GM21526 (cell line): Measurements from ENCODE around the gene RBM33.
"Not testable (repeated sequence)": the region's sequence is repeated elsewhere in the genome, so short reads cannot be mapped to it uniquely, and the experiment has no call there.

Experiments used
- ATAC-seq: cut with Tn5 transposase; IDR thresholded peaks from one replicate; pipeline ENCODE4 v1.9.1; 2021; ENCODE audit warnings: moderate library complexity; ENCODE audit not compliant: unreplicated experiment, low FRiP score

The RBM33 gene, protein sequence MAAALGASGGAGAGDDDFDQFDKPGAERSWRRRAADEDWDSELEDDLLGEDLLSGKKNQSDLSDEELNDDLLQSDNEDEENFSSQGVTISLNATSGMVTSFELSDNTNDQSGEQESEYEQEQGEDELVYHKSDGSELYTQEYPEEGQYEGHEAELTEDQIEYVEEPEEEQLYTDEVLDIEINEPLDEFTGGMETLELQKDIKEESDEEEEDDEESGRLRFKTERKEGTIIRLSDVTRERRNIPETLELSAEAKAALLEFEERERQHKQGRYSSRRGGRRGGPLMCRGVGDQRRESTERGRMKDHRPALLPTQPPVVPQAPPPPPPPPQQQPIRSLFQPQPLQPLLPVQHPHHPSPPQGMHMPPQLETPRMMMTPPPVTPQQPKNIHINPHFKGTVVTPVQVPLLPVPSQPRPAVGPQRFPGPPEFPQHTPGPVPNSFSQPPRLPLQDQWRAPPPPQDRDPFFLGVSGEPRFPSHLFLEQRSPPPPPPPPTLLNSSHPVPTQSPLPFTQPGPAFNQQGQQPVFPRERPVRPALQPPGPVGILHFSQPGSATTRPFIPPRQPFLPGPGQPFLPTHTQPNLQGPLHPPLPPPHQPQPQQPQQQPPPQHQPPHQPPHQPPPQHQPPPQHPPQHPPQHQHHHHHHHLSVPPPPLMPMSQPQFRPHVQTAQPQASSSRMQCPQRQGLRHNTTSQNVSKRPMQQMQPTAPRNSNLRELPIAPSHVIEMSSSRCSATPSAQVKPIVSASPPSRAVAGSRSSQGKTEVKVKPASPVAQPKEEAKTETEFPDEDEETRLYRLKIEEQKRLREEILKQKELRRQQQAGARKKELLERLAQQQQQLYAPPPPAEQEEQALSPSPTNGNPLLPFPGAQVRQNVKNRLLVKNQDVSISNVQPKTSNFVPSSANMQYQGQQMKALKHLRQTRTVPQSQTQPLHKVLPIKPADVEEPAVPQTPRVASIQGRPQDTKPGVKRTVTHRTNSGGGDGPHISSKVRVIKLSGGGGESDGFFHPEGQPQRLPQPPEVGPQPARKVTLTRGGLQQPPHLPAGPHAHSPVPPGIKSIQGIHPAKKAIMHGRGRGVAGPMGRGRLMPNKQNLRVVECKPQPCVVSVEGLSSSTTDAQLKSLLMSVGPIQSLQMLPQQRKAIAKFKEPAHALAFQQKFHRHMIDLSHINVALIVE

DNA sequence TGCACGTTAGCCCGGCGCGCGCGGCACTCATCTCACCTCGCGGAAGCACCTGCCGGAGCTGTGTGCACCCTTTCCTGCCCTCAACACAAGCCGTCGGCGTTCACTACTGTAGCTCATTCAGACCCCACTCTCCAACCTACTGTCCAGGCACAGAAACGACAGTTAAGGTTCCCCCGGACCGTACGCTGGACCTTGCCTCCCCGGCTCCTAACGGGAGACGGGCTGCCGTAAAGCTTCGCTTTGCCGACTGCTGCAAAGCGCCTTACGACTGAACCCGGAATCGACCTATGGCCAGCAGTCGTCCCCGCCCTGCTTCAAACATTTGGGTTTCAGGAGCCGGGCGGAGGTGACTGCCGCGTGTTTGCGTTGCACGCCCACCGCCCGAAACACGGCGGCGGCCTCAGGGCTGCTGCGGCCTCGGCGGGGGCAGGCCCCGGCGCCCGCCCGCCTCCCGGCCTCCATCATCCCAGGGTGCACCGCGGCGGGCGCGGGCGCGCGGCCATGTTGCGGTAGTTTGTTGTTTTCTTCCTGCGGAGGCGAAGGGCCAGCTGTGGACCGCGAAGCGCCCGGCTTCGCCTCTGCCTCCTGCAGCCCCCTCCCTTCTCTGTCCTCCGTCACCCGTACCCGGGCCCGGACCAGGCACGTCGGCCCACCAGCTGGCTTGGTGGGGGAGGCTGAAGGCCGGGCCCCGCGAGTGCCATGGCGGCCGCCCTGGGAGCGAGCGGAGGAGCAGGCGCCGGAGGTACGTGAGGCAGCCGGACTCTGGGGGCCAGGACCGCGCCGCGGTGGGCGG lies at the start of gene RBM33:
TSS of gene RBM33 (plus strand) at position 484 of the 793 bp plus-strand sequence. CDS start at position 700, 216 bp downstream.
- ATAC-seq, result peak; percentile 74

DNA sequence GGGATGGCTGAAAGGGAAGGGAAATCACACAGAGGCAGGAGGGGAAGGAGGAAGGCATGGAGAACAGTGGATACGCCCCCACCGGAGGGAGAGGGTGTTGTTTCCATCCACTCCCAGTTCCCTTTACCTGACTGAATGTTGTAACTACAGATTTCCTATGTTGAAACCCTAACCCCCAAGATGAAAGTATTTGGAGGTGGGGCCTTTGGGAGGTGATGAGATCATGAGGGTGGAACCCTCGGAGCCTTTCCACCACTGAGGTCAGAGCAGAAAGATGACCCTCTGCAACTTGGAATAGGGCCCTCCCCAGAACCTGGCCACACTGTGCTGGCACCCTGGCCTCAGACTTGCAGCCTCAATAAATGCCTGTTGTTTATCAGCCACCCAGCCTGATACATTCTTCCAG lies 49.5 kb upstream of the RBM33 start:
- no peak for ATAC-seq

DNA sequence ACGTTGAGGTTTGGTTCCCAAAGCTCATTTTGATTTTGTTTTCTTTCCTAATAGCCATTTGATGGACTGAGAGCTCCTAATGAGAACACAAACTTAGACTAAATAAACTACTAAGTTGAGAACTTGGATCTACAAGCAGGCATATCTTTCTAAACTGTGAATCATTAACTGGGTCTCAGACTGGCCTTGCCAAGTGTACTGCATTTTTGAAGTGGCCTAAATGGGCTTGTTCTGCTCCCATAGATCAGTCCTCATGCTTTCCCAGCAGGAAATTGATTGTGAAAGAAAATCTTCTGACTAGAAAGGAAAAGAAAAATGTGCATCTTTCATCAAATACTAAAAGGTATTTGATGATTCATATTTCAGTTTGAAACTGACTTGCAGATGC lies 46.7 kb upstream of the RBM33 start:
- ATAC-seq, result no peak

DNA sequence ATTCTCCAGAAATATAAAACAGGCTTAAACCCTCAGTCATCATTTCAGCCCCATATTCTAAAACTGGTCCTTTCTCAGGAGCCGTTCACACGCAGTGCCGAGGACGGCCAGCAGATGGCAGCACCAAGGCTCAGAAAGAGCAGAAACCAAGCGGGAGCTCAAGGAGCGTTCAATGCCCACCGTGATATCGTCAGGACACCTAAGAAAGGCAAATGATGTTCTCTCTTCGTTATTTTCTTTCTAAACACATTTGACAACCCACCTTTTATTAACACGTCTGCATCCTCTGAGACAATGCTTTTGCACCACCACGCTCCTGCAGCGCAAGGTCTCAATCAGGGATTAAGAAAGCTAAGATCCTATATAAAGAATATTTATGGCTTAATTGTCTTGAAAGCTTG lies 45.7 kb upstream of the RBM33 start:
- peak; percentile 79 for ATAC-seq

DNA sequence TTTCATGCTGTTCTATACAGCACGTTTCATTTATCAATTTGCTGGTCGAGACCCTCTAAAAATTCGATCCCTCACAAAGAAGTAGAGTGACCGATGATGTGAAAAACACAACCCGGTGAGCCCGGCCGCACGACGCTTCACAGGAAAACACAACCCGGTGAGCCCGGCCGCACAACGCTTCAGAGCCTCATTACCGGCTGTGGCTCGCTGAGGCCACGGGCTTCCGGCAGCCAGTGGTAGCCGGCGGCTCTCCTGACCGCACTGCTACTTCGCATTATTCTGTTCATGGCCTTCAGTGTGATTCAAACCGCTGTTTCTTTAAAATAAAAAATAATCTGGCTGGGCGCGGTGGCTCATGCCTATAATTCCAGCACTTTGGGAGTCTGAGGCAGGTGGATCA lies 42.3 kb upstream of the RBM33 start:
- no peak for ATAC-seq

DNA sequence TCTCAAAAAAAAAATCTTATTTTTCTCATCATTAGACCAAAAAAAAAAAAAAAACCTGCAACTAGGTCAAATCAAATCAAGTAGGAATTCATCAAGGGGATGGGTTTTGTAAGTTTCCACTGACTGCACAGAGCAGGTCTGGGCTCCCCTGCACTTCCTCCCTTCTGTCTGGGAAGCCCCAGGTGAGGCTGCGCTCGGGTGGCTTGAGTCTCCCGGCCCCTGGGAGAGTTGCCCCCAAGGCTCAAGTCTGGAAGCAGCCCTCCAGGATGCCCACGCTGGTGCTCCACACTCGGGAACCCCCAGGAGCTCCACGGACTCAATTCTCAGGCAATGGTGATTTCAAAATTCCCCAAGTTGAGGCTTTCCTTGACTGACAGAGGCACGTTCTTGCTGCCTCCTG lies 41.7 kb upstream of the RBM33 start:
- ATAC-seq, result no peak

DNA sequence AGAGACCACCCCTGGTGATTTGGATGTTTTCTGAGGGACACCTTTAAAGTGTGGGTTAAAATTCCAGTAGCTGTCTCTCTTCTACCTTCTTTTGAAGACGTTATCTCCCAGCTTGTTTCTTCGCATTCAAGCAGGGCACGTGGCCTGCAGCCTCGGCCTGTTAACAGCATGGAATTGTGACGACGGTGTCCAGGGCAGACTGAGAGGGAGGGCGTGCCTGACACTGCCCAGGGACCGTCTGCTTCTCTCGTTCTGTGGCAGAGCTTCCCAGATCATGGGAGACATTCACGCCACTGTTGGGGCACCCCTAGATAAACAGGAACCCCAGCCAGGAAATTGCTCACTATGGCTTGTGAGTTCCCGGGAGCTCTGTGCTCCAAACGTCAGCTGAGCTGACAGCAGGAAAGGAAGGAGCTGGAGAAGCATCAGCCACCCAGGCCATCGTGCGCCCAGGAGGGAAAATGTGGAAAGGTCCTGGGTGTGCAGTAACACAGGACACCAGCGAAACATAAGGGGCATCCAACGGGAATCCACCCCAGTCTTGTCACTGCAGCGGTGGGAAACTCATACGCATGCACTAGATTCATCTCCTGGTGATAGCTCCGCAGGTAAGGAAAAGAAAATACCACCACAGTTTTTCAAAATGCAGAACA lies 41.1 kb upstream of the RBM33 start:
- no peak for ATAC-seq

DNA sequence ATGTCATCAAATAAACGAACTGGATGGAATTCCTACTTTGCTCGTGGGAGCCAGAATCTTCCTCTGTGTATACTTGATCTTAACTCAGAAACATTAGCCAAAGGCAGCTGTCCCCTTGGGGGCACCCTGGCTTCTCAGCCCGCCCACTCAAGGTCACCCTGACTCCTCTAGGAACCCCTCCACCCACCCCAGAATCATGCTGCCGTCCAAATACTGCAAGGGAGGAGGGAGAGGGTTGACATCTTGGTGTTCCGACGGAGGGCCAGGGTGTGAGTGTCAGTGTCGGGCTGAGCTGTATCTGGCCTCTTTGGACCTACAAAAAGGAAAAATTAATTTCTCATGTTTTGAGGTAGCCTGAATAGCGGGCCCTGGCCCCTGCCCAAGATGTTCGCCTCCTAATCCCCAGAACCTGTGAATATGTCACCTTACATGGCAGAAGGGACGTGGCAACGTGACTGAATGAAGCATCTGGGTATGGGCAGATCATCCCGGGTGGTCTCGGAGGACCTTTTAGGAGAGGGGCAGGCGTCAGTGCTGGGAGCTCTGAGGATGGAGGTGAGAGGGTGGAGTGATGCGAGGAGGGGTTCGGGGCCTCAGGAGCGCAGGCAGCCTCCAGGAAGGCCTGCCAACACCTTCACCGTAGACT lies 40.5 kb upstream of the RBM33 start:
- ATAC-seq, result no peak

DNA sequence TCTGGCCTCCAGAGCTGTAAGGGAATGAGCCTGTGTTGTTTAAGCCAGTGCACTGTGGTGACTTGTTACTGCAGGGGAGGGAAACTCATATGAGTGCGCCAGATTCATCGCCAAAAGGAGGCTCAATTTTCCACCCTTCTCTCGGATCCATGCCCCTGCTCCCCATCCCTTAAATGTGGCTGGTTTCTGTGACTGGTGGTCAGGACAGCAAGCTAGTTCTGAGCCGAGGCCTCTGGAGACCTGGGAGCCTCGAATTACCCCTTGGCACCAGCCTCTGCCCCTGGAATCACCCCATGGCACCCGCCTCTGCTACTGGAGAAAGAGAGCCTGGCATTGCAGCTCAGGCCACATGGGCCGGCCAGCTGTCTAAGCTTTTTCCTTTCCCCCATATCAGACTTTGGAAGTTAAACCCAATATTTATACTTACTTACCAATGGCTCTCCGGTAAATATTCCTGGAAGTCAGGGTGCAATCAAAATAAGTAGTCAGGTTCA lies 39.9 kb upstream of the RBM33 start:
- no peak for ATAC-seq

DNA sequence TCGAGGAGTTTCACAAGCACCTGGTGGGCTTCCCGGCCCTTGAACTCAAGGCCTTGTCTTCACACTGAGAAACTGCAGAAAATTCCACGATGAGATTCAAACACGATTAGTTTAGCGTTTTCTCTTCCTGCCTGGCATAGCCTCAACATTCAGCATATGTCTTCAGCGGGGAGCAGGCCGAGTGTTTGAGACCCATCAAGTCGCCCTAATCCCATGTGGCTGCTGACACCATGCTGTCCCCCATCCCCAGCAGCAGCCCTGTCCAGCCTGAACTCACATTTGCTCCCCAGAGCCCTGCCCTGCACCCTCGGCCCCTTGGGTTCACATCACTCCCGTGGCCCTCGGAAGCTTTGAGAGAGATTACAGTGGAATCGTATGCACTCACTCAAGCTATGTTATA lies 35.3 kb upstream of the RBM33 start:
- no peak for ATAC-seq

DNA sequence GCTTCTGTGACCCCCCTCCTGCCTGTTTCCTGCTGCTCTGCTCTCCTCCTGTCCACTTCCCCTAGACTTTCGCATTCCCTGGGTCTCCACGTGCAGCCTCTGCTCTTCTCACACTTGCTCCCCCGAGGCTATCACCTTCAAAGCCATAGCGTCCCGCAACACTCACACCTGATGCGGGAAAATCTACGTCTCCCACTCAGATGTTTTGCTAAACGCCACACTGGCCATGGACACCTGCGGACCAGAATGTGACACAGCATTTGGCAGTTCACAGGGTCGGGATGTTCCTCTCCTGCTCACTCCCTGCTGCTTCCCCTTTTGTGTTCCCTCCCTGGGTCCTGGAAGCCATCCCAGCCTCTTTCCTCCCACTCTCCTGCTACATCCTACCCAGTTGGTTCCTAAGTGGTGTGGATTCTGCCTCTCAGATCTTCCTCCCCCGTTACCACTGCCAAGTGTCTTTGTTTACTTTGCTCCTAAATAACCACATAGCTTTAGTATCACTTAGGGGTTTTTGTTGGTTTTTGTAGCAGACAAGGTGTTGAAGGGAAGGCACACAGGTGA lies 33.7 kb upstream of the RBM33 start:
- ATAC-seq, result no peak

DNA sequence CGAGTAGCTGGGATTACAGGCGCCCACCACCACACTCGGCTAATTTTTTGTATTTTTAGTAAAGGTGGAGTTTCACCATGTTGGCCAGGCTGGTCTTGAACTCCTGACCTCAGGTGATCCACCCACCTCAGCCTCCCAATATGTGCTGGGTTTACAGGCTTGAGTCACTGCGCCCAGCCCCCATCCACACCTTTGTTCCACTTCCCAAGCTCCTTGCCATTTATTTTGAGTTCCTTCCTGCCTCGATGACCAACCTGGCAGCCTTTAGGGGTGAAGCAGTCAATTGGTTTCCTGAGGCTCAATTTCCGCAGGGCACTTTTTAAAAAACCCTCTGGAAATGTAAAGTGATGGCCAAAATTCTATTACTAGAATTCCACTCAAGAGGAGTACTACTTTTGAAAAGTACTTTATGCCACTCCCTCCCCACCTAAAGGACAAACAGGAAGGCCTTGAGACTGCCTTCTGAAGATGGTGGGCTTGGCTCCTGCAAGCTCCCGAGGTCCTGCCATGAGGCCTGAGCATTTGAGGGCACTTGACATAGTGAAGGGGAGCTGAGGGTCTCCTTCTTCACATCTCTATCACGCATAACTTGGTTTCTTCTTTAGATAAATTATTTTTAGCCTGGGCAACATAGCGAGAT lies 32.5 kb upstream of the RBM33 start:
- no peak for ATAC-seq

DNA sequence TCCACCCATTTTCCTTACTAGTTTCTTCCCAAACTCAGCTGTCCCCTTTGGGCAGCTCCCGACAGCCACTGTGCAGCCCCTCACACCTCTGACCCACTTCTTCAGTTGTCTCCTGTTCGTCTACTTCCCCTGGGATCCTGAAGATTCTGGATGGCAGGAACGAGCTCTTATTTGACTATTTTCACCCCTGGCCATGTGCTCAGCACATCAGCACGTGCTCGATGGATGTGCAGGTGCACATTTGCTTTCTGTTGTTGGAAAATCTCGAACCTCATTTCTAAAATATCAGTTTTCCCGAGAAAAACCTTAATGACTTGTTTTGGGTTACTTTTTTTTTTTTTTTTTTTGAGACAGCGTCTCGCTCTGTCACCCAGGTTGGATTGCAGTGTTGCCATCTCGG lies 31.8 kb upstream of the RBM33 start:
- no peak for ATAC-seq

DNA sequence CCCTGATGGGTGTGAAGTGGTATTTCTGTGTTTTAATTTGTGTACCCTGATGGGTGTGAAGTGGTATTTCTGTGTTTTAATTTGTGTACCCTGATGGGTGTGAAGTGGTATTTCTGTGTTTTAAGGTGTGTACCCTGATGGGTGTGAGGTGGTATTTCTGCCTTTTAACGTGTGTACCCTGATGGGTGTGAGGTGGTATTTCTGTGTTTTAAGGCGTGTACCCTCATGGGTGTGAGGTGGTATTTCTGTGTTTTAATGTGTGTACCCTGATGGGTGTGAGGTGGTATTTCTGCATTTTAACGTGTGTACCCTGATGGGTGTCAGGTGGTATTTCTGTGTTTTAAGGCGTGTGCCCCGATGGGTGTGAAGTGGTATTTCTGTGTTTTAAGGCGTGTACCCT lies 29.4 kb upstream of the RBM33 start:
- ATAC-seq, result not testable (repeated sequence)

DNA sequence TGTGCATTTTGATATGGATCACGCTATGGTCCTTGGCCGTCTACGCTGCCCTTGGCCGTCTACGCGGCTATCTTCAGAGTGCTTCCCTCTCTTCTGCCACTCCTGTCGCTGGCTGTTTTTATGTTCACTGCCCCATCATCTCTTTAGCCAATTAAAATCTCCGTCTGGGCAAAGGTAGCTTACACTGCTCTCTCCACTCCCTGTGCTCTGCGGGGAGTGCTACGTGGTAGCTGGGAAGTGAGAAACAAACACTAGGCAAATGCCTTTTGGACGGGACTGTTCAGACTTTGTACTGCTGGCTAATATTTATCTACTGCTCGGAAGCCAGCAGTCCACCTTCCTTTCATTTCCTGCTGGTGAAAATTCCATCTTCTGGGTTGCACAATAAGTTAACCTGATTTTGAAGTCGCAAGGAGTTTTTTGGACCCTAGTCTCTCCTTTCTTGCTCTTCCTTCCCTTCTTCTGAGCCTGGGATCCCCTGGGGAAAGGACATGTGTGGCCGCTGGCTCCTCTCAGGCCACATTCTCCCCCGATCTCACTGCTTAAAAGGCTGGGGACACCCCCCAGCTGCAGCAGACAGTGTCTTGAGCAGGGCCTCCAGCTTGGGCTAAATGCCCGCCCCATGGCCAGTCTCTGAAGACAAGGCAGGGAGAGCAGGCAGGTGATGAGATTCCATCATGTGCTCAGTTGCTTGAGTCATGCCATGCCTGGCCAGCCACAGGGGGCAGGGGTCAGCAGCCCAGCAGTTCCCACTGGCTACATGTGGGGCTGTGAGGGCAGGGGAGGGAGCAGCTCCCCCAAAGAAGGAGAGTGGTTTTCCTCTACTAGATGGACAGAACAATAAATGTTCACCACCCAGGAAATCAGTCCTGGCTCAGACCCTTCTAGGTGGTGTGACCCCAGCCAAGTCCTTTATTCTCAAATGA lies 25.5 kb upstream of the RBM33 start:
- ATAC-seq, result no peak

DNA sequence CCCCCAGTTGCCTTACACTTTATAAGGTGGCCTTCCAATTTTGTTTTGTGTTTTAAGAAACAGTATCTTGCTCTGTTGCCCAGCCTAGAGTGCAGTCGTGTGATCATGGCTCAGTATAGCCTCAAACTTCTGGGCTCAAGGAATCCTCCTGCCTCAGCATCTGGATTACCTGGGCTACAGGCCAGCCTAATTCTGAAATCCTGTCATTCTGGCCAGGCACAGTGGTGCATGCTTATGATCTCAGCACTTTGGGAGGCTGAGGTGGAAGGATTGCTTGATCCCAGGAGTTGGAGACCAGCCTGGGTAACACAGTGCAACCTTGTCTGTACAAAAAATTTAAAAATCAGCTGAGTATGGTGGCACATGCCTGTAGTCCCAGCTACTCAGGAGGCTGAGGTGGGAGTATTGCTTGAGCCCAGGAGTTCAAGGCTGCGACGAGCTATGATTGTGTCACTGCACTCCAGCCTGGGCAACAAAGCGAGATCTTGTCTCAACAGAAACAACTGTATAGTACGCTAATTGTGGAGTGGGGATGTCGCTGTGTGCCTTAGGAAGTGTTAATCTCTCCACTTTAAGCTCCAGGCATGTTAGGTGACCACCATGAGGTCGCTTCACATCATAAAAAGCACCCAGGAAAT lies 24.7 kb upstream of the RBM33 start:
- no peak for ATAC-seq

DNA sequence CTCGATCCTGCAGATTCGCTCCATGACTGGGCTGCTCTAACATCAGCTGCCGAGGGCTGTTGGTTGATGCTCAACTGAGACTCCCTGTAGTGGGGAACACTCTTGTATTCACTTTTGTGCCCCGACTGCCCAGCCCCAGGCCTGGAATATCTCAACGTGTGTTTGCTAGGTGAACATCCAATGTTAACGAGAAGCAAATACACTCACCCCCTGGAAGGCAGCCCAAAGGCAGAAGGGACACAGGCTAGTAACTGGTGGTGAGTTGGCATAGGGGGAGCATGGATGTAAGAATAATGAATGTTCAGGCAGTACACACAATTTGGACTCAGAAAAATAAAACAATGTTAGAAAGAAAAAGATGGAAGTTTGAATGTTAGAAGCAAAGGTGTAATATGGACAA lies 24.0 kb upstream of the RBM33 start:
- no peak for ATAC-seq
